ENCODE measurements around the gene TMEM52. TPM values are rescaled to one million over a fixed set of nuclear protein-coding genes. Genes with fewer than 3 reads are reported as not detected.
A peak's percentile ranks its signal among the peaks of the same experiment; 100 is the strongest.

TMEM52 gene
- total and polyA plus RNA-seq, 2 of the 13 experiments (the other 11 are each of a cell fraction or from before 2014, with no cell fraction given), result 13.2 to 18.7 TPM

DNA sequence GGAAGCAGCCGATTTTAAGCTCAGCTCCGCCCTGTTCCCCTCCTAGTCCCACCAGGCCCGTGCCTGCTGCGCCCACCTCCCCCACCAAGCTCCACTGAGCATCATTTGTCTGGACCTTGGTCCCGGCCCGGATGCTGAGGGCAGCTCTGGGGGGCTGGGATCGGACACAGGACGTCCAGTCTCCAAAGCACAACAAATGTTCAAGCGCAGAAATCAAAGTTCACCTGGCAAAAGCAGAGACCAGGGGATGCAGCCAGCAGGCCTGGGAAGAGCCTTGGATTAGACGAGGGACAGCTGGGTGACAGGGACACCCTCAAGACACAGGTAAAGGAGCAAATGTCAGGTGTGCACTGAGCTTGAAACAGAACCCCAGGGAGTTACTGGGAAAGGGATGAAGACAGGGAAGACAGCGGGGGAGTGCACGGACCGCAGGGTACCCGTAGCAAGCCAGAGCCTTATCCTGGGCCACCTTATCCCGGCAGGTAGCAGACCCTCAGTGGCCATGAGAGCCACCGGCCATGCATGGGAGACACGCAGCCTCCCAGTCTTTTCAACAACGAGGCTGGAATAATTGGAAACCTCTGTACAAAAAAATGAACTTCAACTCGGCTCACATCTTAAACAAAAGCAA lies 22.2 kb upstream of the TMEM52 start (continued):
- TF ChIP-seq, protein P1, sequence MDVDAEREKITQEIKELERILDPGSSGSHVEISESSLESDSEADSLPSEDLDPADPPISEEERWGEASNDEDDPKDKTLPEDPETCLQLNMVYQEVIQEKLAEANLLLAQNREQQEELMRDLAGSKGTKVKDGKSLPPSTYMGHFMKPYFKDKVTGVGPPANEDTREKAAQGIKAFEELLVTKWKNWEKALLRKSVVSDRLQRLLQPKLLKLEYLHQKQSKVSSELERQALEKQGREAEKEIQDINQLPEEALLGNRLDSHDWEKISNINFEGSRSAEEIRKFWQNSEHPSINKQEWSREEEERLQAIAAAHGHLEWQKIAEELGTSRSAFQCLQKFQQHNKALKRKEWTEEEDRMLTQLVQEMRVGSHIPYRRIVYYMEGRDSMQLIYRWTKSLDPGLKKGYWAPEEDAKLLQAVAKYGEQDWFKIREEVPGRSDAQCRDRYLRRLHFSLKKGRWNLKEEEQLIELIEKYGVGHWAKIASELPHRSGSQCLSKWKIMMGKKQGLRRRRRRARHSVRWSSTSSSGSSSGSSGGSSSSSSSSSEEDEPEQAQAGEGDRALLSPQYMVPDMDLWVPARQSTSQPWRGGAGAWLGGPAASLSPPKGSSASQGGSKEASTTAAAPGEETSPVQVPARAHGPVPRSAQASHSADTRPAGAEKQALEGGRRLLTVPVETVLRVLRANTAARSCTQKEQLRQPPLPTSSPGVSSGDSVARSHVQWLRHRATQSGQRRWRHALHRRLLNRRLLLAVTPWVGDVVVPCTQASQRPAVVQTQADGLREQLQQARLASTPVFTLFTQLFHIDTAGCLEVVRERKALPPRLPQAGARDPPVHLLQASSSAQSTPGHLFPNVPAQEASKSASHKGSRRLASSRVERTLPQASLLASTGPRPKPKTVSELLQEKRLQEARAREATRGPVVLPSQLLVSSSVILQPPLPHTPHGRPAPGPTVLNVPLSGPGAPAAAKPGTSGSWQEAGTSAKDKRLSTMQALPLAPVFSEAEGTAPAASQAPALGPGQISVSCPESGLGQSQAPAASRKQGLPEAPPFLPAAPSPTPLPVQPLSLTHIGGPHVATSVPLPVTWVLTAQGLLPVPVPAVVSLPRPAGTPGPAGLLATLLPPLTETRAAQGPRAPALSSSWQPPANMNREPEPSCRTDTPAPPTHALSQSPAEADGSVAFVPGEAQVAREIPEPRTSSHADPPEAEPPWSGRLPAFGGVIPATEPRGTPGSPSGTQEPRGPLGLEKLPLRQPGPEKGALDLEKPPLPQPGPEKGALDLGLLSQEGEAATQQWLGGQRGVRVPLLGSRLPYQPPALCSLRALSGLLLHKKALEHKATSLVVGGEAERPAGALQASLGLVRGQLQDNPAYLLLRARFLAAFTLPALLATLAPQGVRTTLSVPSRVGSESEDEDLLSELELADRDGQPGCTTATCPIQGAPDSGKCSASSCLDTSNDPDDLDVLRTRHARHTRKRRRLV (CRISPR knock-in tag; IDR thresholded peaks at IDR 0.05), result no peak
- TF ChIP-seq, protein P2, sequence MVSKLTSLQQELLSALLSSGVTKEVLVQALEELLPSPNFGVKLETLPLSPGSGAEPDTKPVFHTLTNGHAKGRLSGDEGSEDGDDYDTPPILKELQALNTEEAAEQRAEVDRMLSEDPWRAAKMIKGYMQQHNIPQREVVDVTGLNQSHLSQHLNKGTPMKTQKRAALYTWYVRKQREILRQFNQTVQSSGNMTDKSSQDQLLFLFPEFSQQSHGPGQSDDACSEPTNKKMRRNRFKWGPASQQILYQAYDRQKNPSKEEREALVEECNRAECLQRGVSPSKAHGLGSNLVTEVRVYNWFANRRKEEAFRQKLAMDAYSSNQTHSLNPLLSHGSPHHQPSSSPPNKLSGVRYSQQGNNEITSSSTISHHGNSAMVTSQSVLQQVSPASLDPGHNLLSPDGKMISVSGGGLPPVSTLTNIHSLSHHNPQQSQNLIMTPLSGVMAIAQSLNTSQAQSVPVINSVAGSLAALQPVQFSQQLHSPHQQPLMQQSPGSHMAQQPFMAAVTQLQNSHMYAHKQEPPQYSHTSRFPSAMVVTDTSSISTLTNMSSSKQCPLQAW (CRISPR knock-in tag; IDR thresholded peaks at IDR 0.05), result peak; percentile 77
- TF ChIP-seq SAFB2 (CRISPR knock-in tag; IDR thresholded peaks at IDR 0.05; ENCODE audit: borderline replicate concordance, low read depth), result no peak
- TF ChIP-seq, protein P3, sequence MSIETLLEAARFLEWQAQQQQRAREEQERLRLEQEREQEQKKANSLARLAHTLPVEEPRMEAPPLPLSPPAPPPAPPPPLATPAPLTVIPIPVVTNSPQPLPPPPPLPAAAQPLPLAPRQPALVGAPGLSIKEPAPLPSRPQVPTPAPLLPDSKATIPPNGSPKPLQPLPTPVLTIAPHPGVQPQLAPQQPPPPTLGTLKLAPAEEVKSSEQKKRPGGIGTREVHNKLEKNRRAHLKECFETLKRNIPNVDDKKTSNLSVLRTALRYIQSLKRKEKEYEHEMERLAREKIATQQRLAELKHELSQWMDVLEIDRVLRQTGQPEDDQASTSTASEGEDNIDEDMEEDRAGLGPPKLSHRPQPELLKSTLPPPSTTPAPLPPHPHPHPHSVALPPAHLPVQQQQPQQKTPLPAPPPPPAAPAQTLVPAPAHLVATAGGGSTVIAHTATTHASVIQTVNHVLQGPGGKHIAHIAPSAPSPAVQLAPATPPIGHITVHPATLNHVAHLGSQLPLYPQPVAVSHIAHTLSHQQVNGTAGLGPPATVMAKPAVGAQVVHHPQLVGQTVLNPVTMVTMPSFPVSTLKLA (IDR thresholded peaks at IDR 0.05), result no peak
- no peak for TF ChIP-seq HOXA7 (CRISPR knock-in tag; IDR thresholded peaks at IDR 0.05)
- TF ChIP-seq, protein P4, sequence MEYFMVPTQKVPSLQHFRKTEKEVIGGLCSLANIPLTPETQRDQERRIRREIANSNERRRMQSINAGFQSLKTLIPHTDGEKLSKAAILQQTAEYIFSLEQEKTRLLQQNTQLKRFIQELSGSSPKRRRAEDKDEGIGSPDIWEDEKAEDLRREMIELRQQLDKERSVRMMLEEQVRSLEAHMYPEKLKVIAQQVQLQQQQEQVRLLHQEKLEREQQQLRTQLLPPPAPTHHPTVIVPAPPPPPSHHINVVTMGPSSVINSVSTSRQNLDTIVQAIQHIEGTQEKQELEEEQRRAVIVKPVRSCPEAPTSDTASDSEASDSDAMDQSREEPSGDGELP (IDR thresholded peaks at IDR 0.05; ENCODE audit: borderline replicate concordance, low read depth), result peak; percentile 72; the same call in 1 of the 2 replicates
- TF ChIP-seq, protein P5, sequence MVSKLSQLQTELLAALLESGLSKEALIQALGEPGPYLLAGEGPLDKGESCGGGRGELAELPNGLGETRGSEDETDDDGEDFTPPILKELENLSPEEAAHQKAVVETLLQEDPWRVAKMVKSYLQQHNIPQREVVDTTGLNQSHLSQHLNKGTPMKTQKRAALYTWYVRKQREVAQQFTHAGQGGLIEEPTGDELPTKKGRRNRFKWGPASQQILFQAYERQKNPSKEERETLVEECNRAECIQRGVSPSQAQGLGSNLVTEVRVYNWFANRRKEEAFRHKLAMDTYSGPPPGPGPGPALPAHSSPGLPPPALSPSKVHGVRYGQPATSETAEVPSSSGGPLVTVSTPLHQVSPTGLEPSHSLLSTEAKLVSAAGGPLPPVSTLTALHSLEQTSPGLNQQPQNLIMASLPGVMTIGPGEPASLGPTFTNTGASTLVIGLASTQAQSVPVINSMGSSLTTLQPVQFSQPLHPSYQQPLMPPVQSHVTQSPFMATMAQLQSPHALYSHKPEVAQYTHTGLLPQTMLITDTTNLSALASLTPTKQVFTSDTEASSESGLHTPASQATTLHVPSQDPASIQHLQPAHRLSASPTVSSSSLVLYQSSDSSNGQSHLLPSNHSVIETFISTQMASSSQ (IDR thresholded peaks at IDR 0.05; ENCODE audit: low read depth), result no peak; the same call in 1 of the 2 replicates
- TF ChIP-seq, protein P5 (CRISPR knock-in tag; IDR thresholded peaks at IDR 0.05; ENCODE audit: borderline replicate concordance), result peak; percentile 62; the same call in 1 of the 2 replicates
- no peak; the same call in 1 of the 2 replicates for TF ChIP-seq MXD4 (CRISPR knock-in tag; IDR thresholded peaks at IDR 0.05)
- no peak for TF ChIP-seq MAFG (CRISPR knock-in tag; IDR thresholded peaks at IDR 0.05)
- TF ChIP-seq MZF1 (CRISPR knock-in tag; IDR thresholded peaks at IDR 0.05; ENCODE audit: borderline replicate concordance), result no peak; the same call in 1 of the 2 replicates
- TF ChIP-seq DNMT1 (CRISPR knock-in tag; IDR thresholded peaks at IDR 0.05), result no peak
- TF ChIP-seq, protein P6, sequence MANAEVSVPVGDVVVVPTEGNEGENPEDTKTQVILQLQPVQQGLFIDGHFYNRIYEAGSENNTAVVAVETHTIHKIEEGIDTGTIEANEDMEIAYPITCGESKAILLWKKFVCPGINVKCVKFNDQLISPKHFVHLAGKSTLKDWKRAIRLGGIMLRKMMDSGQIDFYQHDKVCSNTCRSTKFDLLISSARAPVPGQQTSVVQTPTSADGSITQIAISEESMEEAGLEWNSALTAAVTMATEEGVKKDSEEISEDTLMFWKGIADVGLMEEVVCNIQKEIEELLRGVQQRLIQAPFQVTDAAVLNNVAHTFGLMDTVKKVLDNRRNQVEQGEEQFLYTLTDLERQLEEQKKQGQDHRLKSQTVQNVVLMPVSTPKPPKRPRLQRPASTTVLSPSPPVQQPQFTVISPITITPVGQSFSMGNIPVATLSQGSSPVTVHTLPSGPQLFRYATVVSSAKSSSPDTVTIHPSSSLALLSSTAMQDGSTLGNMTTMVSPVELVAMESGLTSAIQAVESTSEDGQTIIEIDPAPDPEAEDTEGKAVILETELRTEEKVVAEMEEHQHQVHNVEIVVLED (CRISPR knock-in tag; IDR thresholded peaks at IDR 0.05; ENCODE audit: borderline replicate concordance), result peak; percentile 61; the same call in 1 of the 2 replicates
